ENCODE measurements around the gene KNOP1.

Gene KNOP1

DNA sequence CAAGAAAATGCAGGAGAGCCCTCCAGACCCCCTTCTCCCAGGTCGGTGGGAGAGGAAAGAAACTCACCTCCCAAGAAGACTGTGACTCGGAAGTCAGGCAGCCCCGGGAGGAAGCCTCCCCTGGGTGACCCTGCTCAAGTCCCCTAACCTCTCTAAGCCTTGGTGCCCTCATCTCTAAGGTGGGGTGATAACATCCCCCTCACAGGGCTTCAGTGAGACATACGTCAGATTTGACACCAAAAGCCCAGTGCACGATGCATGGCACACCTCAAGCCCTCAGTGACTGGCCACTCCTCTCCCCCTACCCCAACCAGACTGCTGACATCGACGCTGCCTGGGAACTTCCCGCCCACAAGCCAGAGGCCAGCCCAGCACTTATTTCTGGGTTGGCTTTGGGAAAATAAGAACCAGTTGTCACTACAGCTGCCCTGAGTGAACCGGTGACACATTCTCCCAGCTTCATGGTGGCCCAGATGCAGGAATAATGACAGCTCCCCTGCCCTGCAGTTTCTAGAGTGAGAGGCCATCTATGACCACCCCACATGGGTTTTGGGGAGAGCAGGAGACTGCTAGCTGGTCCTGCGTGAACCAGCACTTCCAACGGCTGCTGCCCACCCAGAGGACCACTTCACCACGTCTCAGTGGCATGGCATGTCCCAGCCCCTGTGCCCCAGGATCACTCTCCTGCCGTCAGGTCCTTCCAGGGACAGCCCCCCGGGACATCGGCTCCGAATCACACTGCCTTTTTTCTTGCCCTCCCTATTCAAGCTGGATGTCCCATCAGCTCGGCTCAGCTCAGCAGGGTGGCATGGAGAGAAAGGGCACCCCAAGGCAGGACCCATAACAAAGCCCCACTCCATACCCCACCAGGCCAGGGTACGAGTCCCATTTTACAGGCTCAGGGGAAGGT, 9.5 kb downstream of the KNOP1 start:
- no peak for DNase-seq (ENCODE audit: extremely low read depth in 1 of 2, low read depth in 1 of 2)

DNA sequence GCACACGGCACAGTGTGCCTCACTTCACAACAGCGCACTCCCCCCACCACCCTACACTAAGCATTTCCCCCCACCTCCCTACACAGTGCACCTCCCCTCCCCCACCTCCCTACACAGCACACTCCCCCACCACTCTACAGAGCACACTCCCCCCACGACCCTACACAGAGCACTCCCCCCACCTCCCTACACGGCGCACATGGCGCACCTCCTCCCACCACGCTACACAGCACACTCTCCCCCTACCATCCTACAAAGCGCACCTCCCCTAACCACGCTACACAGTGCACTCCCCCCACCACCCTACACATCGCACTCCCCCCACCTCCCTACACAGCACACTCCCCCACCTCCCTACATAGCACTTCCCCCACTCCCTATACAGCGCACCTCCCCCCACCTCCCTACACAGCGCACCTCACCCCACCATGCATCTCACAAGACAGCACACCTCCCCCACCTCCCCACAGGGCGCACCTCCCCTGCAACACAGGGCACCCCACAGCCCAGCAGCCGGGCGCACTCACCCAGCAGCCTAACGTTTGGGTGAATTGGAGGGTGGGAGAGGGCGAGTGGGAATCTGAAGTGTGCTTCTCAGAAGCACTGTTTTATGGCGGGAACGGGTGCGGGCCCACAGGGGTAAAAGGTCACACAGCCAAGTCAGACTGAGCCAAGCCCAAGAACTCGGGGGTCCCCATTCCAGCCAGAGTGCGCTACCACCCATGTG, 10.3 kb downstream of the KNOP1 start:
- DNase-seq (ENCODE audit: extremely low read depth in 1 of 2, low read depth in 1 of 2), result no peak

DNA sequence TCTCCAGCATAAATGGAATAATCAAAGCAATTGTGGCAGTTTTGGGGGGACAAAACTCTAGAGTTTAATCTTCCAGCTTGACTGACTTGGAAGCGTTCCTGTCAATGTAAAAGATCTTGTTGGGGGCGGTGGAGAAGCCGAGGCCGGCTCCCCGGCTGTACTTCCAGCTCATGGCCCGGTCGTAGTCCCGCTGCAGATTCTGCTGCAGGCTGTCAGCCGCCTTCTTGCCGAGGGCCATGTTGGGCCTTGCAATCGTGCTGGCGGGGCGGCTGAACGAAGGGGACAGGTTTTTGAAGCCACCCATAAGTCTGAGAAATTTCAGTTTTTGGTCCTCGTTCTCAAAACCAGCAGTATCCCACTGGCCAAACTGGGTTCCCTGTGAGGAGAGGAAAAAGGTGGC, 11.2 kb downstream of the KNOP1 start:
- DNase-seq (ENCODE audit: extremely low read depth in 1 of 2, low read depth in 1 of 2), result no peak

DNA sequence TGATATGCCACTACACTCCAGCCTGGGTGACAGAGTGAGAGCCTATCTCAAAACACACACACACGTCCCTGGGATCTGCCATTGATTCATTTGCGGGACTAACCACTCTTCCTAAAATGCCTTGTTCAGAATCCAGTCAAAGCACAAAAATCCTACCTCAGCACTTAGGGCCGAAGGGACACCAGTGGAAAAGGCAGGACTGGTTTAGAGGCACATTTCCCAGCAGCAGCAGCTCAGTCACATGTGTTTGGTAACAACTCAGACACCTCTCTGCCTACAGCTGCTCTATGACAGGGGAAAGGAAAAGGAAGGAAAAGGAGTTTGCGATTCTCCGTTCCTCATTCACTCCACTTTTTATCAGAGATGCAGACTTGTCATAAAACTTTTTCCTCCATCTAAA, 12.2 kb downstream of the KNOP1 start:
- DNase-seq (ENCODE audit: extremely low read depth in 1 of 2, low read depth in 1 of 2), result no peak

DNA sequence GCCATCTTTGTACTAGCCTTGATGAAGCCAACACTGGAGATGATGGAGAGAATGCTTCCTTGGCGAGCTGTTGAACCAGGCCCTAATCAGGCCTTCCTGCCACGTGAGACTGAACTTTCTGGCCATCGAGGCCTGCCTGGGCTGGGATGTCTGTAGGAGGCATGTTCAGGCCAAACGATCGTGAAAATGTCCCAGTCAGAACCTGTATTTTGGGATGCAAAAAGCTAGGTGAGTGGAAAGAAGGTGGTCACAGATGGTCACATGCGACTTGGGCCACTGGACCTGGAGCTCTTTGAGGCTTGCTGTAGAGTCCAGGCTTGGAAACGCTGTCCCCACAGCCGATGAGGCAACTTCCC, 12.9 kb downstream of the KNOP1 start:
- DNase-seq (ENCODE audit: extremely low read depth in 1 of 2, low read depth in 1 of 2), result no peak

DNA sequence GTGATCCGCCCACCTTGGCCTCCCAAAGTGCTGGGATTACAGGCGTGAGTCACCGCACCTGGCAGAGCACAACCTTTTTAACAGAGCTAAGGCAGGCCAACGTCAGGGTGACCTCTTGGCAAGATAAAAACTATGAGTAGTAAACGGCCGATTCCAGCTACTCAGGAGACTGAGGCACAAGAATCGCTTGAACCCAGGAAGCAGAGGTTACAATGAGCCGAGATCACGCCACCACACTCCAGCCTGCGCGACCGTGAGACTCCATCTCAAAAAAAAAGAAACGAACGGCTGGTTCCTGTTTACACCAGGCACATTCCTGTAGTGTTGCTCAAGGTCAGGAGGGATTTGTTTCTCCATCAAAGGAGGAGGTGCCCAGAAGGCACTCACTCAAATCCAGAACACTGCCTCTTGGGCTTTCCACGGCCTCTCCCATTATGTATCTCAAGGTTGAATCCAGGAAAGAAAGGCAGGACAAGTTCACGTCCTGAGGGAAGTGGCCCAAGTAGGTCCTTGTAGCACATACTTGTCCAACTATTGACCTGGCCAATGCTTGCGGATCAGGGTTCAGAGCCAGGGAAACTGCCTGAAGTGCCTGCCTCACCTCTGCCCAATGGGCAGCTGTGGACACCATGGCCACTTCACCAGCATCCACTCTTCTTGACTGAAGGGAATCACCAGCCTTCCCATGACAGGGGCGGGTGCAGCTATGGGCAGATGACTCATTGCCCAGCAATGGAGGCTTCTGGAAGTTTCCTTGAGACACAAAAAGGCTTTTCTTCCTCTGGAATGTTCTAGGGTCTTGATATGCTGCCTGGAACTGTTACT, 13.5 kb downstream of the KNOP1 start:
- DNase-seq (ENCODE audit: extremely low read depth in 1 of 2, low read depth in 1 of 2), result no peak

DNA sequence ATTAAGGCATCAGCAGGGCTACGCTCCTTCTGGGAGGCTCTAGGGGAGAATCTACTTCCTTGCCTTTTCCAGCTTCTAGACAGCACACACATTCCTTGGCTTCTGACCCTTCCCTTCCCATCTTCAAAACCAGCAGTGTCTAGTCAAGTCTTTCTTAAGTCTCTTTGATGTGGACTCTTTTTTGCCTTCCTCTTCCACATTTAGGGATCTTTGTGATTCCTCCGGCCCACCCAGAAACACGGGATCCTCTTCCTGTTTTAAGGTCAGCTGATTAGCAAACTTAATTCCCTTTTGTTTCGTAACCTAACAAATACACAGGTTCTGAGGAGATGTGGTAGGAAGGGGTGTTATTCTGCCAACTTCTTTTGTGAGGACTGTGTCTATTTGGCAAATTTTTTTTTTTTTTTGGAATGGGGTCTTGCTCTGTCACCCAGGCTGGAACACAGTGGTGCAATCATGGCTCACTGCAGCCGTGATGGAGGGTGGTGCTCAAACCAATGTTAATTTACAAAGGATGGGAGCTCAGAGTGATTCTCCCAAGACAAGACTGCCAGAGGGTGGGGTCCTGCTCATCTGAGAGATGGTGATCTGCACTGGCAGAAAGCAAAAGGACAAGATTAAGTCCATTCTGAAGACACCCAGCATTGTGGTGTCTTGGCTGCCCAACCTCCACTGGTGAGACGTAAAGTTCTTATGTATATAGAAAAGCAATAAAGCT, 14.7 kb downstream of the KNOP1 start:
- no peak for DNase-seq (ENCODE audit: extremely low read depth in 1 of 2, low read depth in 1 of 2)

DNA sequence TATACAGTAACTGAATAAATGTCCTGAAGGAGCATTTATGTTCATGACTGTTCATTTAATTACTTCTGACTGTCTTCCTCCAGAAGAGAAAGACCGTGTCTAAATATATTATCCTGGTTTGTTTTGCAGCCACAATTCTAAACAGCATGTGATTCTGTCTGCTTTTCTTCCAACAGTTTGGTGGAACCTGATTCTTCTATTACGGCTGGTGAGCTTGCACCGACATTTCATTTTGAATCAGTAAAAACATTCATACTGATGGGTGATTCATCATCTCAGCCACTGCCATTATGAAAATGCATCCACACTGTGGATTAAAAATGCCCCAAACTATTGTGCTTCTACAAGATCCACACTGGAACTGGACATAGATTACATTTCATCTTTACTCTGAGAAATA, 16.9 kb downstream of the KNOP1 start:
- no peak for DNase-seq (ENCODE audit: extremely low read depth in 1 of 2, low read depth in 1 of 2)

DNA sequence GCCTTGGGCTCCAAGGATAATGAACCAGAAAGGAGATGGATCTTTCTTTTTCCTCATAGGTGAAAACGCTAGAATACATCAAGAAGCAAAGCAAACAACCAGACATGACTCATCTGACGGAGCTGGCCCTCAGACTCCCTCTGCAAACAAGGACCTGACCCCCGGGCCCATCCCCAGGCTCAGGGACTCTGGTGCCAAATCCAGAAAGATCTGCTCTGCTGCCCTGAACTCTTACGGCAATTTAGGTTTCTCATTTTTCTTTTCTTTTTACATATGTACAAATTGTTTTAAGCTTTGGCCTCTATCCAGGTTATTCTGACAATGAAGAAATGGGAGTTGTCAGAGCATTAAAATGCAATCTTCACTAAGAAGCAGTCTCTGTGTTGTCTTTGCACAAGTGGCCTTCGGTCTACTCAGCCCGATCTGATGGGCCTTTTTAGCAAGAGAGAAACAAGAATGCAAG, 17.7 kb downstream of the KNOP1 start:
- DNase-seq (ENCODE audit: extremely low read depth in 1 of 2, low read depth in 1 of 2), result no peak

DNA sequence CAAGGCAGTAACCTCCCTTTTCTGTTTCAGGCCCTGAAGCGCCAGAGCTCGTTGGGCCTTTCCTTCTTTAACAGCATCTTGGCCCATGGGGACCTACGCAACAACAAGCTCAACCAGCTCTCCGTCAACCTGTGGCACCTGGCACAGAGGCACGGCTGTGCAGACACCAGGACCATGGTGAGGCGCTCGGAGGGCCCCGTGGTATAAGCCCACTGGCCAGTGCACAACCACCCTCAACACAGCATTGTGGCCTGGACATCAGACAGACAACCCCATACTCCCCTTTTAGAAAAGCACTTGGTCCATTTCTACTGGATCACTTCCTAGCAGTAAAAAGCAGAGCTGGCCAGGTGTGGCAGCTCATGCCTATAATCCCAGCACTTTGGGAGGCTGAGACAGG, 18.6 kb downstream of the KNOP1 start:
- no peak for DNase-seq (ENCODE audit: extremely low read depth in 1 of 2, low read depth in 1 of 2)

DNA sequence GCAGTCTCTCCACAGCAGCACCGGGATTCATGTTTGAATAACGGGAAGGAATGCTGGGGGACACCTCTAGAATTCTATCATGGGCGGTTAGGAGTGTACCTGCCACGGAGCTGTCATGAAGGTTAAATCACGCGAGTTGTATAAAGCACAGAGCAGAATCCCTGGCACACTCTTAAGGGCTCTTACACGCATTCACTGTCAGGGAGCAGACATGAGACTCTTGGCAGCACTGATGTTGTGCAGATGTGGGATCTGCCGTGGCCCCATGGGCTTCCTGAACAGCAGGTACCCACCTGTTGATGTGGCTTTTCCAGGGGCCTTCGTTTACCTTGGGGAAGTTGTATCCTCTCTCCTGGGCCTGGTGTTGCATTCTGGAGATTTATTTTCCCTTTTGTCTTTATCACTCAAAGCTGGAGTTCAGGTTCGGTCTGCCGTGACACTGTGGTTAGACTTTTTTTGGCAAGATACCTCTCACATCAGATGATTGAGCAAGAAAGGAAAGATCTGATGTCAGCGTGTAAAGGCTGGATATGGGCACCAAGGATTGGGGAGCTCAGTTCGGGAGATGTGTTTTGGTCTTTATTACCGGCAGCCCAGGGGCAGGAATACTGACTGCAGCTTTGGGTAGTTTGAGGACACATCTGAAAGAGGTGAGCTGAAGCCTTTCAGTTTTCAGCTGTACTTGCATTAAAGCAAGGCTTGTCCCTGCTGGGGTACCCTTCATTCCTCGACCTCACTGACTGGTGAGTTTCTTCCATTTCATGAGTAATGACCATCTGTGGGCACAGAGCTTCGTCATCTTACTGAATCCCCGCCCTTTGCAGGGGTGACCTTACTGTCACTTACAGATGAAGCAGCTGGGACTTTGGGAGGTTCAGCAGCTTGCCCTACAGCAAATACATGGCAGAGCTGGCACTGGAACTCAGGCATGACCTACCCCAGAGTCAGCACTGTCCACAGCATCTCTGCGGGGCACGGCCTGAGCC, 19.3 kb downstream of the KNOP1 start:
- DNase-seq (ENCODE audit: extremely low read depth in 1 of 2, low read depth in 1 of 2), result no peak

DNA sequence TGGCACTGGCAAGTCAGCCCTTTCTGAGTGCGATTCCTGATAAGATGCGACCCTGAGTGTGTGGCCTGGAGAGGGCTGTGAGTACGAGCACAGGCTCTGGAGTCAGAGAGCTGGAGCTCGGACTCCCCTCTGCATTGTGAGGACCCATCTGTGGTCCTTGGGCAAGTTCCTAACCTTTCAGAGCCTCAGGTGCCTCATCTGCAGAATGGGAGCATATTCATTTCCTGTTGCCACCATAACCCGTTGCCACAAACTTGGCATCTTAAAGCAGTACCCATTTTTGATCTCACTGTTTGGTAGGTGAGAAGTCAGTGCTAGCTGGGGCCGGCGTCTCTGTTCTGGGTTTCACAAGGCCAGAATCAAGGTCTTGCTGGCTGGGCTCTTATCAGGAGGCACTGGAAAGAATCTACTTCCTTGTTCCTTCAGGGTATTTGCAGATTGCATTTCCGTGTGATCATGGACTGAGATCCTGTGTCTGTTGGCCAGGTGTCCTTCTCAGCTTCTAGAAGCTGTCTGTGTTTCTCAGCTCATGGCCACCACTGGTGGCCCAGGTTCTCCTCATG, 20.2 kb downstream of the KNOP1 start:
- DNase-seq (ENCODE audit: extremely low read depth in 1 of 2, low read depth in 1 of 2), result no peak

DNA sequence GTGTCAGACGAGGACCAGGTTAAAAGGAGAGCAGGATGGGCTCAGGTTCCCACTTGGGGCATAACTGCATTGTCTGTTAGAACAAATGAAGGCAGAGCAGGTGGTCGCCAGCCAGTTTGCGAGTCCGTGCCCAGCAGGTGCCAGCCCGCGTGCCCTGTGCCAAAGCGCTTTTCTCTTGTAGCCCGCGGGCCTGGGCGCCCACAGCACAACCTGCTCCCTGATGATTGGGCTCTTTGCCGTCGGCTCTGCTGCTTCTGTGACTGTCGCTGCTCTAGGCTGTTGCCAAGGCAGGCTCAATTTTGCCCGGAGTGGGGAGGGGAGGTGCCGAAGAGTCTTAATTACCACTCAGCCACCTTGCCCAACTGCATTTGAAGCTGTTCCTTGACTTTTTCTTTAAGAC, 21.1 kb downstream of the KNOP1 start:
- DNase-seq (ENCODE audit: extremely low read depth in 1 of 2, low read depth in 1 of 2), result no peak

DNA sequence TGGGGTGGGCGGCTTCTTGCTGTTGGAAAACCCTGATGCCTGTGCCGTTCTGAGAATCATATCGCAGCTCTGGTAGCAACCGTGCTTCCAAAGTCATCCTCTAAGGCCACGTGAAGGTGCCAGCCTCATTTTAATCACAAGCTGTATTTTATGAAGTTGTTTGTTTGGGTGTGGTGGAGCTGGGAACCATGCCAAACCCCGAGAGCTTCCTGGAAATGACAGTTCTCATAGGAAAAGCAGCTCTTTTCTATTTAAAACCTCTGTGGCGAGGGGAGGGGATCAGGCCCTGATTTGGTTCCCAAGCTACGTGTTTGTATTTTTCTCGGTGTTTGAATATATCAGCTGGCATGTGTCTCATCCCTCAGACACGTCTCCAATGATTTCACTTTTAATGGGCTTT, 21.7 kb downstream of the KNOP1 start:
- DNase-seq (ENCODE audit: extremely low read depth in 1 of 2, low read depth in 1 of 2), result no peak

DNA sequence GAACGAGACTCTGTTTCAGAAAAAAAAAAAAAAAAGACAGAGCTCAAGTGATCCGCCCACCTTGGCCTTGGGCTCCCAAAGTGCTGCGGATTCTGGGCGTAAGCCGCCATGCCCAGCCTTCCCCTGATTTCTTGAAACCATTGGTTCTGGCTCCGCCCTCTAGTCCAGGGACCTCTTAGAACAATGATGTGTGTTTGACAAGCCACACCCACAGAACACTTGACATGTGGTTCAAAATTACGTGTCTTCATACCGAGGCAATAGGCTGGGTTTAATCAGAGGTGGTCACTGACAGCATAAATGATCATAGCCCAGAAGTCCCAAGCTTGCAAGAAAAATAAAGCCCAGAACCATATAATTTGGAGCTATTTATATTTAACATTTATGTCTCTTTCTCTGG, 23.0 kb downstream of the KNOP1 start:
- DNase-seq (ENCODE audit: extremely low read depth in 1 of 2, low read depth in 1 of 2), result no peak

DNA sequence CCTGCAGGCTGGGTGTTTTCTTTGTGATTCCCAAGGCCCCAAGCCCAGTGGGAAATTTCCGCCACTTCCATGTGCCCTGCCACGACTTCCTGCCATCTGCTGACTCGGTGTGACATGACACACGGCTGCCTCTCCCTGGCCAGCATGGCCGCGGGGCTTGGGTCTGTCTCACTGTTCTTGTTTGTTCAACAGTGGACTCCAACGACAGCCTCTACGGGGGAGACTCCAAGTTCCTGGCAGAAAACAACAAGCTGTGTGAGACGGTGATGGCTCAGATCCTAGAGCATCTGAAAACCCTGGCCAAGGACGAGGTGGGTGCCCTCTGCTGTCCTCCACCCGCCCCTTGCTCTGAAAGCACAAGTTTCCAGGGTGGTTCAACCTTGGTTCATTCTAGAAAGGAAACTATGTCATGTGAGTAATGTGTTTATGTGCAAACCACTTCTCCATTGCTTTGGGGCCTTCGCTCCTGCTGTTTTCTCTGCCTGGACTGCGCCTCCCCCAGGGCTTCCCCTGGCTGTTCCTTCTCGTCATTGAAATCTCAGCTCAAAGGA, 26.8 kb downstream of the KNOP1 start:
- DNase-seq (ENCODE audit: extremely low read depth in 1 of 2, low read depth in 1 of 2), result no peak

DNA sequence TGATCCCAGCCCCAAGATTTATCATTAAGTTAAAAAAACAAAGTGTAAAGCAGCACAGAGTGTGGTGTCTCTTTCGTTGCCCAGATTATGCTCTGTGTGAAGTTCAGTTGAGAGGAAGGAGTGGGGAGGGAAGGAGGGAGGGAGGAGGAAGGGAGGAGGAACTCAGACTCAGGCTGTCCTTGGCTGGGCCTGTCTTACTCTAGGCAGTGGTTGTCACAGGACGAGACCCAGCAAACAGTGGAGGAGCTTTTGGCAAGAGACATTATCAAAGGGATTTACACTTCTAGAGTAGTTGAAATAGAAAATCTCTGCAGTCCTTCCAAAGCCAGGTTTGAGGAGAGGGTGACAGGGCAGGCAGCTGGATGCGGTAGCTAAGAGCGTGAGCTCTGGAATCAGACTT, 27.8 kb downstream of the KNOP1 start:
- DNase-seq (ENCODE audit: extremely low read depth in 1 of 2, low read depth in 1 of 2), result no peak

DNA sequence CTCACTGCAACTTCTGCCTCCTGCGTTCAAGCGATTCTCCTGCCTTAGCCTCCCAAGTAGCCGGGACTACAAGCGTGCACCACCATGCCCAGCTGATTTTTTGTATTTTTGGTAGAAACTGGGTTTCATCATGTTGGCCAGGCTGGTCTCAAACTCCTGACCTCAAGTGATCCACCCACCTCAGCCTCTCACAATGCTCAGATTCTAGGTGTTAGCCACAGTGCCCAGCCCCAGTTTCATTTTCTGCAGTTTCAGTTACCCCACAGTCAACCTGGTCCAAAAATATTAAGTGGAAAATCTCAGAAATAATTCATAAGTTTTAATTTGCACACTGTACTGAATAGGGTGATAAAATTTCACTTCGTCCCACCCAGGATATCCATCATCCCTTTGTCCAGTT, 28.7 kb downstream of the KNOP1 start:
- no peak for DNase-seq (ENCODE audit: extremely low read depth in 1 of 2, low read depth in 1 of 2)

DNA sequence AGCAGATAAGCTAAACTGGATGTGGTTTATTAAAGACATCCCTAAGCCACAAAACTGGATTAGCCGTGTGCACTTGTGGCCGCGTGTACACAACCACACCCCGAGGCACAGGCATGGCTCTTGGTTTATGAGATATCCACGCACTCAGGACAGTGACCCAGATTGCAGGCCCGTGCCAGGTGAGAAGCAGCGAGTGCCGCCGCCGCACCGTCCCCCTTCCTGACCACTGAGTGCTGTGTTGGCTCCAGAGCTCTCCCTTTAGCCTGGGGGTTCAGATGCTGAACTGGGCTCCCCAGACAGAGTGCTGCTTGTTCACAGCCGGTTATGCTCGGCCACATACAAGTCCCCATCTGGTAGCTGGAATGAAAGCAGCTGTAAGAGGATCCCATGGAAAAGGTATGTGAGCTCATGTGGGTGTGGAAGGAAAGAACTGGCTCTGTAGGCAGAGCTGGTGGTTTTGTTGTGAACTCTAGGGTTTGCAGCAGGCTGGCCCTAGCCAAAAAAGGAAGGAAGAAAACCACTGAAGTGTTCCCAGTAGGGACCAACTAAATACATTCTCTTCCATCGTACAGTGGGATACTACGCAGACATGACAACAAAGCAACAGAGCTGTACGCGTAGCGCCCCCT, 29.5 kb downstream of the KNOP1 start:
- no peak for DNase-seq (ENCODE audit: extremely low read depth in 1 of 2, low read depth in 1 of 2)

All from stimulated activated CD8-positive, alpha-beta memory T cell treated with anti-CD3 and anti-CD28 coated beads, Interleukin-7, amount 100 ng/mL, for 48 hours (primary cell).